Inflammatory macrophage (primary cell): ENCODE results near the gene CHTOP.
"Not testable (repeated sequence)": the region's sequence is repeated elsewhere in the genome, so short reads cannot be mapped to it uniquely, and the experiment has no call there.

Source experiments
- DNase-seq, 2 donors: peaks; one replicate each; pipeline ENCODE4 v3.0.0-alpha.2; 2020 to 2022

CHTOP gene

DNA sequence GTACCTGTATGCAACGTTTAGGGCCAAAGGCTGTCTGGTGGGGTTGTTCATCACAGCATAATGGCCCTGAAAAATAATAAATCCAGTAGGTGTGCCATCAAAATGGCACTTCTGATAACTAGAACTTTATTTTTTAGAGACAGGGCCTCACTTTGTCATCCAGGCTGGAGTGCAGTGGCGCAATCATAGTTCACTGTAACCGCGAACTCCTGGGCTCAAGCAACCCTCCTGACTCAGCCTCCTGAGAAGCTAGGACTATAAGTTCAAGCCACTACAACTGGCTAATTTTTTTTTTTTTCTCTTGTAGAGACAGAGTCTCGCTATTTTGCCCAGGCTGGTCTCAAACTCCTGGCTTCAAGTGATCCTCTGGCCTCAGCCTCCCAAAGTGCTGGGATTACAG, 29.3 kb downstream of the CHTOP start:
- DNase-seq: no peak

- no peak for DNase-seq
These were observed 33.6 kb downstream of the CHTOP start for GRCh38 chr1:153667439-153667838.

GRCh38 chr1:153668672-153669071, 34.8 kb downstream of the CHTOP start:
- not testable (repeated sequence) for DNase-seq

DNA sequence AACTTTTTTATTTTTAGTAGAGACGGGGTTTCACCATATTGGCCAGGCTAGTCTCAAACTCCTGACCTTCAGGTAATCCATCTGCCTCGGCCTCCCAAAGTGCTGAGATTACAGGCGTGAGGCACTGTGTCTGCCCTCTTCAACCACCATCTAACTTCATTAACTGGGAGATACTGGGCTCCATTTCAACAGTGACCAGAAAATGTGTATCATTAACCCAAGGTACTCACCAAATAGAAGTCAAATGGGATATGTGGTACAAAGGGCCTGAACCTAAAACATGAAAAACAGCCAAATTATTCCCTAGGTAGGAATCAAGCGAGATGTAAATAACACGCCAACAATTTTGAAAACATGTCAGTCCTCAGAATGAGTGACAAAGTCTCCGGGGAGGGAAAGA, 35.7 kb downstream of the CHTOP start:
- no peak for DNase-seq

- no peak for DNase-seq
These were observed 36.5 kb downstream of the CHTOP start for GRCh38 chr1:153670257-153670858.

GRCh38 chr1:153670859-153671627, 37.2 kb downstream of the CHTOP start, which contains the start of gene ILF2:
ILF2 (minus strand) TSS chr1:153670993; CDS start chr1:153670922, 71 bp downstream.
- peak; percentile 99 to 100 for DNase-seq

DNA sequence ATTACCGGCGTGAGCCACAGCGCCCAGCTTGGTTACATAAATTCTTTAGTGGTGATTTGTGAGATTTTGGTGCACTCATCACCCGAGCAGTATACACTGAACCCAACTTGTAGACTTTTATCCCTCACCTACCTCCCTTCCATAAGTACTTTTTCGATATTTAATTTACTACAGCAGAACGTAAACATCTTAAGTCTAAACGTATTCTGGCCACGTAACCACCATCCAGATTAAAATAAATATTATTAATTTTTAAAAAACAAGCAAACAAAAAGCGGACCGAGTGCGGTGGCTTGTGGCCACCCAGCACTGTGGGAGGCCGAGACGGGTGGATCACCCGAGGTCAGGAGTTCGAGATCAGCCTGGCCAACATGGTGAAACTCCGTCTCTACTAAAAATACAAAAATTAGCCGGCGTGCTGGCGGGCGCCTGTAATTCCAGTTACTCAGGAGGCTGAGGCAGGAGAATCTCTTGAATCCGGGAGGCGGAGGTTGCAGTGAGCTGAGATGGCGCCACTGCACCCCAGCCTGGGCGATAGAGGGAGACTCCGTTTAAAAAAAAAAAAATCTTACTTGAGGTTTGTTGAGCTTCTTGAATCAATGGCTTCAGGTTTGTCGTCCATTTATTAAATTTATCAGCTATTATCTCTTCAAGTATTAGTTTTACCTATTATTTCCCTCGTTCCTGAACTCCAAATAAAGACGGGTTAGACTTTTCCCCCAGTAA, 37.9 kb downstream of the CHTOP start:
- DNase-seq: peak; percentile 49 to 50

DNA sequence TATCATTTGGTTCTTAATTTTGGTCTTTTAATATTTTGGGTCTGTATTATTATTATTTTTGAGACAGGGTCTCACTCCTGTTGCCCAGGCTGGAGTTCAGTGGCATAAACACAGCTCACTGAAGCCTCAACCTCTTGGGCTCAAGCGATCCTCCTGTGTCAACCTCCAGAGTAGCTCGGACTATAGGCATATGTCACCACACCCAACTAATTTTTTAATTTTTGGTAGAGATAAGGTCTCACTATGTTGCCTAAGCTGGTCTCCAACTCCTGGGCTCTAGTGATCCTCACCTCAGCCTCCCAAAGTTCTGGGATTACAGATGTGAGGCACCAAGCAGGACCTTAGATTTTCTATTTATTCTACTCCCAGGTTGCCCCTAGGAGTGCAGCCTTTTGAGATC, 39.6 kb downstream of the CHTOP start:
- no peak for DNase-seq

DNA sequence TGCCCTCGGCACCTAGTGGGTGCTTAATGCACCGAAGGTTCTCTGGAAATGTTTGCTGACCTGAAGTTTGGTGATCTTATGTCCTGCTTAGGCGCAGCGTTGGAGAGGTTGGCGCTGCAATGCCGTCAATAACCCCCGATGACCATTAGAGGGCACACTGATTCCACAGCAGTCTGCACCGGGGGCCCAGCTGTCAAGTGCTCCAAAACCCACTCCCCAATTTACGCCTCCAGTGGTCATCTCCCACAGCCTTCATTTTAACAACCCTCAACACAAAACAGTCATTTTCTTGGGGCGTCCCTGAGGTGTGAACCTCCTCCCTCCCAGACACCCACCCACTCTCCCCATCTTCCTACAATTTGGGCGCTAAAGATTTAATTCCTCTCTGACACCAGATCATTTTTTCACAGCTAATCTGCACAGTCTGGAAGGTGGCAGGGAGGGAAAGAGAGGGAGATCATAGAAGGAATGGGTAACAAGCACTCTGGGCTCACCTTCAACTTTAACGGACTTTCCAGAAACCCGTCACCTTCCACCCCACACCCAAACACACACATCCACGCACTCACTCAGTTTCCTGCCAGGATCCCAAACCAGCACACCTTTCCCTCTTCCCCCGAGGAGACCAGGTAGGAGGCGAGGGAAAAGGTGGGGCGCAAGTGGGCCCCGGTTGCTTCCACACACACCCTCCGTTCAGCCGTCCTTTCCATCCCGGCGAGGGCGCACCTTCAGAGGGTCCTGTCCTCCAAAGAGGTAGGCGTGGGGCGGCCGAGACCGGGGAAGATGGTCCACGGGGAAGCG, 44.1 kb downstream of the CHTOP start:
- peak; percentile 47 to 57 for DNase-seq

GRCh38 chr1:153678519-153679336, 44.9 kb downstream of the CHTOP start, which contains the start of gene NPR1:
NPR1 (plus strand) TSS chr1:153678688; CDS start chr1:153679109, 421 bp downstream.
- DNase-seq: peak in 1 of 2 donors; percentile 14

DNA sequence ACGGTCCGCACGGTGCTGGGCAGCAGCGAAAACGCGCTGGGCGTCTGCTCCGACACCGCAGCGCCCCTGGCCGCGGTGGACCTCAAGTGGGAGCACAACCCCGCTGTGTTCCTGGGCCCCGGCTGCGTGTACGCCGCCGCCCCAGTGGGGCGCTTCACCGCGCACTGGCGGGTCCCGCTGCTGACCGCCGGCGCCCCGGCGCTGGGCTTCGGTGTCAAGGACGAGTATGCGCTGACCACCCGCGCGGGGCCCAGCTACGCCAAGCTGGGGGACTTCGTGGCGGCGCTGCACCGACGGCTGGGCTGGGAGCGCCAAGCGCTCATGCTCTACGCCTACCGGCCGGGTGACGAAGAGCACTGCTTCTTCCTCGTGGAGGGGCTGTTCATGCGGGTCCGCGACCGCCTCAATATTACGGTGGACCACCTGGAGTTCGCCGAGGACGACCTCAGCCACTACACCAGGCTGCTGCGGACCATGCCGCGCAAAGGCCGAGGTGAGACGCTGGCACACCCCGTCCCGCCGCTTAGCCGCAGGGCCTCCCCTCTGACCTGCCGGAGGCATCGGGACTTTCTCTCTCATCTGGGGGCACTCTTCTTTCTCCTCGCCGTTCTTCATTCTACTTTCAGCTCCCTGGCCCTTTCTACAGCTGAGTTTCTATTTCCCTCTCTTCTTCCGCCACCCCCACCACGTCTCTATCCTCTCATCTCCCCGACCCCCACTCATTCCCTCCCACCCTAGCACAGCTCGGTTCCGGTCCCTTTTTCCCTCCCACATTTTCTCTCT, 45.7 kb downstream of the CHTOP start:
- DNase-seq: peak in 1 of 2 donors; percentile 35

- DNase-seq: no peak
These were observed 46.2 kb downstream of the CHTOP start for GRCh38 chr1:153680120-153680403.

- DNase-seq: no peak
These were observed 48.9 kb downstream of the CHTOP start for GRCh38 chr1:153682730-153683129.

- peak; percentile 35 to 42 for DNase-seq
These were observed 50.0 kb downstream of the CHTOP start for GRCh38 chr1:153683854-153684253.

GRCh38 chr1:153684892-153685291, 51.0 kb downstream of the CHTOP start:
- DNase-seq: no peak

GRCh38 chr1:153685544-153686340, 51.9 kb downstream of the CHTOP start:
- DNase-seq: no peak

- peak; percentile 11 to 50 for DNase-seq
These were observed 53.7 kb downstream of the CHTOP start for GRCh38 chr1:153687346-153688125.

DNA sequence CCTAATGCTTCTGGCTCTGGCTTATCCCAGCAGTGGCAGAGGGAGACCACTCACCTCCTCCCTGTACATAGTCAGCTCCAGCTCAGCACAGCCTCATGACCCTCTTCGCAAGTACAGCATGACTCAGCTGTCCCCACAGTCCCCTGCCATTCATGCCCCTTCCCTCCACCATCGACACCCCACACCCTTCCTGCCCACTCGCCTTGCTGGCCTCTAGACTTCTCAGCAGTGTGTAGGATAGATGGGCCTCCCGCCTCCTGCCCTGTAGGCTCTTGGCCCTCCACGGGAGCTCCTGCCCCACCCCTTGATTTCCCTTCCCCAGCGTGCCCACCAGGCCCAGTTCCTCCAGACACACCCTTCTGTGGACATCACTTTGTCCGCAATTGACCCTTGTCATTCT, 54.4 kb downstream of the CHTOP start:
- DNase-seq: peak; percentile 11 to 50

GRCh38 chr1:153688736-153689328, 55.0 kb downstream of the CHTOP start:
- DNase-seq: no peak
